ENCODE measurements around the gene ZNF687.
A peak's percentile ranks its signal among the peaks of the same experiment; 100 is the strongest.

Gene ZNF687

GRCh38 chr1:151312411-151312810, 30.3 kb downstream of the ZNF687 start:
- no peak for DNase-seq (ENCODE audit: low read depth, low spot score)

- DNase-seq (ENCODE audit: low read depth, low spot score): no peak
Measured at GRCh38 chr1:151312826-151313225, 30.7 kb downstream of the ZNF687 start.

DNA sequence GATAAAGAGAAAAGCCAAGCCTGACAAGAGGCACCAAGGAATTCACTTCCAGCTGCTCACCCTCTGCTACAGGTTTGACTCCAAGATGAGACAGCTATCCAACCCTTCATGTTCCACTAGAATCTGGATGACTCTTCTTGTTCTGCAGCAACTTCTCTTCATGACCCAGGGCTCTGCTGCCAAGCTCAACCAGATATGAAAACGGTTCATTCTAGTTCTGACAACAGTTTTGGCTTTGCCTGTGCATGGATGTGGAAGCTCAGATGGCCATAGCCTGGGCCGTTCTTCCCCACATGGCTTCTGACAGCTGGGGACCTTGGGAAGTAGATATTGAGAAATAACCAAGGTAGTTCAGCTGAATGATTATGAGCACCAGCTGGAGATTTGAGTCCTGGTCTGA, 31.4 kb downstream of the ZNF687 start:
- no peak for DNase-seq (ENCODE audit: low read depth, low spot score)

GRCh38 chr1:151314137-151314875, 32.2 kb downstream of the ZNF687 start:
- DNase-seq (ENCODE audit: low read depth, low spot score): no peak

DNA sequence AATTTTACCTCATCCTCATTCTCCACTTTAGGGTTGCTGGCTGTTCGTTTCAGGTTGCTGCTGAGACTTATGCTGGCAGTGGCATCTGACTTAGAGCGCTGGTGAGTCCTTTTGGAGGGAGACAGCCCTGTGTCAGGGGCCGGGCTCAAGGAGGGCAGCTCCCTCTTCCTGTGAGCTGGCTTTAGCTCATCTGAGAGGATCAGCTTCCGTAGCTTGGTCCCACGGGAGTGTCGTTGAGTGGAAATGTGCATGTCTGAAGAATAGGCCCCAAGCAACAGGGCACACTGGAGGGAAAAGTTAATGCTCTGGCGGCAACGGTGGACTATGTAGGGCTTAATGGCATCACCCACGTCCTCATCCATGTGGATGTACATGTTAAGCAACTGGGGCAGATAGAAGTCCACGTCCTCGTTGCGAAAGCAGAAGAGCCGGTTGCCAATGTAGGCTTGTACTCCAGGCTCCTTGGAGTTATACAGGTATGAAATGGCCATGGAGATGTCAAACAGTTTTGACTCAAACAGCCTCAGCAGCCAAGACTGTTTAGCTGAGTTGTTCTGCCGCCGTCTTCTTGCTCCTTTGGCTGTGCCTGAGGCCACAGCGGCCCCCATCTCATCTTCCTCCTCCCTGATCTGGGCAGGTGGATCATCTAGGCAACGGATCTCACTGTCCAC, 33.6 kb downstream of the ZNF687 start:
- DNase-seq (ENCODE audit: low read depth, low spot score): no peak

DNA sequence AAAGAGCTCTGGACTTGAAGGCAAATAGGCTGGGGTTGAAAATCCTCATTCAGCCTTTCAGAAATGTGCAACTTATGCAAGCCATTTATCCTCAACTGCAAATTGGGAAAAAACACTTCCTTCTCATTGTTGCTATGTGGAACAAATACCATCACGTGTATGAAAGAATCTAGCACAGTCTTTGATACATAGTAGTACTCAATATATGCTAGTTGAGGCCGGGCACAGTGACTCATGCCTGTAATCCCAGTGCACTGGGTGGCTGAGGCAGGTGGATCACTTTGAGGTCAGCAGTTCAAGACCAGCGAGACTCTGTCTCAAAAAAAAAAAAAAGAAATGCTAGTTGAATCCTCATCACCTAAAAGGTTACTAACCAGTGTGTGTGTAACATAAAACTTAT, 36.9 kb downstream of the ZNF687 start:
- DNase-seq (ENCODE audit: low read depth, low spot score): no peak

DNA sequence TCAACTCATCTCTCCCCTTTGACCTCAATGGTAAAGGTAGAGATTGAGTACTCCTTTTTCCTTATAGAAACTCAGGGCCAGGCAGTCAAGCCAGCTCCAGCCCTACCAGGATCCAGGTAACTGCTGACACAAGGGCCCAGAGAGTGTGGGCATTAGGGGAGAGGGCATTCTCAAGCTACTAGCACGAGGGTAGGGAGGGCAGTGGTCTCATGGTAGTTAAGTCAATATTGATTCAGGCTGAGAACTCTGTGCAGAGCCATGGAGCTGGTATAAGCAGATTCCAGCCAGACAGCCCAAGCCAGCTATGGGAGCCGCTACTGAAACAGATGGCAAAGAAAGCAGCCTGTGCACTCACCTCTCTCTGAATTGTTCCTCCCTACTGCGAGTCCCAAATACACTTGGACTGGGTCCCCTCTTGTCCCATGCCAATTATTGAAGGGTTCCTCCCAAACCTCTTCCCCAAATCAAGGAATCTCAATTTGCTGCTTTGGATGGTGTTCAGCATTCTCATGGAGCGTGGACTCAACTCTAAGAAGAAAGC, 42.4 kb downstream of the ZNF687 start:
- no peak for DNase-seq (ENCODE audit: low read depth, low spot score)

GRCh38 chr1:151325231-151325630, 43.1 kb downstream of the ZNF687 start:
- no peak for DNase-seq (ENCODE audit: low read depth, low spot score)

GRCh38 chr1:151325646-151326429, 43.7 kb downstream of the ZNF687 start:
- no peak for DNase-seq (ENCODE audit: low read depth, low spot score)

DNA sequence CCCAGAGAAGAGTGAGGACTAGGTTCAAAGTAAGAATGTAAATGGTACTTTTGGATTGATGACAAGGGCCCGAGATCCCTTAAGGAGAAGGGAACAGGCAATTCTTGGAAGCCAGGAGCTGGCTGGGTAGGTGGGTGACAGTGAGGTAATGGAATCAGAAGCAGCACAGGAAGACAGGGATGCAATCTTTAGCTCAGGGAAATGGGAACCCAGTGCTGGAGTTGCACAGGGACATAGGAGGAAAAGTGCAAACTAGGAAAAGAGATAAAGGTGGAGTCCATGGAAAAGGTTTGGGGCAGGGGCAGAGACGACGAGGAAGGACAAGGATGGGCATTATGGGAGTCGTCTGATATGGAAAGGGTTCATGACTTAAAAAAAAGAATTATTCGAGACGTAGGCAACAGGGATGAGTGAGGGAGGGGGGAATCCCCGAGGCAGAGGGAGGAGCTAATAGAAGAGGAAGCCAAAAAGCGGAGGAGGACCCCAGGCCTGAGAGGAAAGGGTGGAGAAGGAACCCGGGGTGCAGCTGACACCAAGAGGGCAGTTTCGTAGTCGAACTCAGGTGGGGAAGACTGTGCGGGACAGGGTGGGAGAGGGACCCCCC, 44.6 kb downstream of the ZNF687 start:
- peak; percentile 27 for DNase-seq (ENCODE audit: low read depth, low spot score)

DNA sequence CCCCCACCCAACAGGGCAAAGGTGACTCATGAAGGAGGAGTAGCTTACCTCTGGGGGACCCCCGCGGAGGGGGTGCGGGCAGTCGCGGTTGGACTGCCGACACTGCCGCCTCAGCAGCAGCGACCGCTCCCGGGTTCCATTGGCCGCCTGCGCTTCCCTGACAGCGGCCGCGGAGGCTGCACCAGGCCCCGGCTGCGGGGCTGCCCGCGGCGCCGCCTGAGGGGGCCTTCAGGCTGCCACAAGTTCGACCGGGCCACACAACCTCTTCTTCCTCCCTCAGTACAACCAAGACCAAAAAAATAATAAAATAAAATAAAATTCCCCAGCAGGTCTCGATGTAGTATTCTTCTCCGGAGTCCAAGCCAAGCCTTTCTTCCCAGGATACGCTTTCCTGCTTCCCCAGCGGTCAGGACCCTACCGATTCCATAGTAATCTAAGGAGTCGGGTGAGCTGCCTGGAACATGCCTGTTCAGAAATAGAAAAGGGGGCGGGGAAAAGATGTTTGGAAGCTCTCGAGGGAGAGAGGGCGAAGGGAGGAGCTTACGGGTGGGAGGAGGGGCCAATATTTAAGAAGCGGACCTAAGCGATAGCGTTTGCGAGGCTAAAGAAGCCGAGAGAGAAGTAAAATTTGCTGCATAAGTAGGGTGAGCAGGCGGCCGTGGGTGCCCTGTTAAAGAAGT, 45.3 kb downstream of the ZNF687 start, which contains the start of gene PI4KB:
PI4KB (minus strand) TSS at position 194 of the 680 bp plus-strand sequence. CDS start 10,935 bp downstream, outside the sequence.
- peak; percentile 79 for DNase-seq (ENCODE audit: low read depth, low spot score)

DNA sequence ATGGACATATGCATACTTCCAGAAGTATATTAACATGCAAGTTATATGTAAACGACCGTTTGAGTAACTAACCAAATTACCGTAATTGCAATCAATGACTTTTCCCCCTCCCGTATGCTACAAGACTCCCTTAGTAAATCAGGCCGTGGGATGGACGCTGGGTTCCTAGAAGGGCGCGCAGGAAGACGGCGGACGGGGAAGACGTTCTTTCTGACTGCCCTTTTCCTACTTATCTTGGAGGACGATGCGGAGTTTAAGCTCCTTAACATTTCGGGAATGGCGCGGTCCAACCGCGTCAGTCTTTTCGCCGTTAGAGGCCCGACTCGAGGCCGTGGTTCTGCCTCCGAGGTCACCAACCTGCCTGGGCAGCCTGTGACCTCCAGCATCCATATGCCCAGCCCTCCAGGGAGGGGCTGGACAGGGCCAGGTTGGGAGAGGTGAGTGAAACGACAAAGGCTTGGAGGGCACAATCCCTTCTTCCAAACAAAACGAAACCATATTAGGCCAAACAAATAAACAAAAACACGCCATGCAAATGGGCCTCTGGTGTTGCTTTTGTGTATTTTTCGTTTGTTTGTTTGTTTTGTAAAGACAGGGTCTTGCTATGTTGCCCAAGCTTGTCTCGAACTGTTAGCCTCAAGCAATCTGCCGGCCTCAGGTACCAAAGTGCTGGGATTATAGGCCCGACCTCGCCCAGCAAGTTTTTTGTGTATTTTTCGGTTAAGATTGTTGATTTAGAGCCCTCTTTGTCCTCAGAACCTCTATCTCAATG, 46.0 kb downstream of the ZNF687 start:
- no peak for DNase-seq (ENCODE audit: low read depth, low spot score)

DNA sequence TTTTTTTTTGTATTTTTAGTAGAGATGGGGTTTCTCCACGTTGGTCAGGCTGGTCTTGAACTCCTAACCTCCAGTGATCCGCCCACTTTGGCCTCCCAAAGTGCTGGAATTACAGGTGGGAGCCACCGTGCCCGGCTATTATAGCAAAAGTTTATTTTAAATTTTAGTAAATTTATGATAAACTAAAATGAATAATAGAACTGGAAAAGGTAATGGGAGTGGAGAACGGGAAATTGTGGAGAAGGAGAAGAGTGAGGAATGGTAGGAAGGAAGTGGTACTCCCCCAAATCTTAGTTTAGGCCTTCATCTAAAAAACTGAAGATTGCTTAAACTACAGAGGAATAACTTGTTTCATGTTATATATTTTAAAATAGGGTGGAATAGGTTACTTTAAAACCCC, 52.7 kb downstream of the ZNF687 start:
- DNase-seq (ENCODE audit: low read depth, low spot score): no peak

GRCh38 chr1:151336556-151336955, 54.5 kb downstream of the ZNF687 start:
- no peak for DNase-seq (ENCODE audit: low read depth, low spot score)

- no peak for DNase-seq (ENCODE audit: low read depth, low spot score)
Measured at GRCh38 chr1:151340870-151341754, 59.0 kb downstream of the ZNF687 start.

Measured in activated naive CD8-positive, alpha-beta T cell treated with anti-CD3 and anti-CD28 coated beads, Interleukin-2, amount 50 U/mL, for 16 hours (primary cell).